Prostate gland (tissue), 2 donors: ENCODE data around the gene ADD1. TPM values are rescaled to one million over a fixed set of nuclear protein-coding genes. Genes with fewer than 3 reads are reported as not detected.

ENCODE experiments used
- DNase-seq: peaks from one replicate; pipeline ENCODE4 v3.0.0-alpha.2; 2019; ENCODE audit warnings: low spot score
- H3K27ac ChIP-seq, 2 donors: fragments of 200-600 bp; sonication (generic); 2 replicates each; pipeline ENCODE4 v1.5.1; 2017 to 2019
- H3K27me3 ChIP-seq: fragments of 200-600 bp; sonication (generic); replicated peaks from 2 replicates; pipeline ENCODE4 v1.5.1; 2019; ENCODE audit not compliant: insufficient read depth
- H3K36me3 ChIP-seq, 2 donors: fragments of 200-600 bp; sonication (generic); 1 replicate in 1 of 2; 2 replicates in 1 of 2; pipeline versions ENCODE4 v1.5.1 to v1.8.1; 2017 to 2019
- H3K4me1 ChIP-seq: fragments of 200-600 bp; sonication (generic); replicated peaks from 2 replicates; pipeline ENCODE4 v1.5.1; 2019
- H3K4me3 ChIP-seq, 2 donors: fragments of 200-600 bp; sonication (generic); 2 replicates each; pipeline ENCODE4 v1.5.1; 2017 to 2019
- H3K9me3 ChIP-seq: fragments of 200-600 bp; sonication (generic); 2 replicates; pipeline ENCODE4 v1.5.1; 2017
- POLR2A ChIP-seq: fragments of 450-650 bp; IDR thresholded peaks from one replicate; pipeline ENCODE4 v1.6.1; 2016; ENCODE audit warnings: antibody characterized with exemption, mild to moderate bottlenecking
- POLR2AphosphoS5 ChIP-seq: sonication (generic); formaldehyde crosslinking; IDR thresholded peaks from one replicate; pipeline ENCODE4 v1.6.1; 2017; ENCODE audit warnings: antibody characterized with exemption
- WGBS: methylation state at CpG from one replicate; pipeline ENCODE4 v1.1.5; 2018; 5-methylcytosine and 5-hydroxymethylcytosine counted together
- intact Hi-C: fragments of 100-400 bp; cut with DNase I; formaldehyde crosslinking; loops from one replicate; pipeline ENCODE4 v1.14.2; 2022
- total RNA-seq, 2 donors: library from RNA; depleted of rRNA; stranded (reverse); fragments of >200 nt; gene quantifications; one replicate each; pipeline ENCODE4 v1.1.0, GENCODE V29; 2016
- TF ChIP-seq, protein P1 (sequence below), 4 experiments: fragments of 200-600 bp in 2 of 4; fragments of 450-650 bp in 2 of 4; sonication (generic) in 2 of 4; IDR thresholded peaks; 1 replicate in 3 of 4; 2 replicates in 1 of 4; pipeline ENCODE4 v1.5.1; 2016 to 2019; ENCODE audit warnings: antibody characterized with exemption in 4 of 4, mild to moderate bottlenecking in 2 of 4, moderate library complexity in 2 of 4

ADD1 gene
- total RNA-seq, 2 donors from 2014 or later = 164 to 321 TPM

GRCh38 chr4:2868877-2869487, 25.3 kb downstream of the ADD1 start:
- peaks cover 14% of the 10 kb centered on the region for H3K4me1 ChIP-seq
- DNase-seq = no peak
- WGBS = 67% methylated on average over 12 of the region's 12 CpGs
- H3K27me3 ChIP-seq = no peaks in the 10 kb centered on the region
- TF ChIP-seq POLR2A = no peak
- TF ChIP-seq POLR2AphosphoS5 = no peak
- TF ChIP-seq, protein P1, sequence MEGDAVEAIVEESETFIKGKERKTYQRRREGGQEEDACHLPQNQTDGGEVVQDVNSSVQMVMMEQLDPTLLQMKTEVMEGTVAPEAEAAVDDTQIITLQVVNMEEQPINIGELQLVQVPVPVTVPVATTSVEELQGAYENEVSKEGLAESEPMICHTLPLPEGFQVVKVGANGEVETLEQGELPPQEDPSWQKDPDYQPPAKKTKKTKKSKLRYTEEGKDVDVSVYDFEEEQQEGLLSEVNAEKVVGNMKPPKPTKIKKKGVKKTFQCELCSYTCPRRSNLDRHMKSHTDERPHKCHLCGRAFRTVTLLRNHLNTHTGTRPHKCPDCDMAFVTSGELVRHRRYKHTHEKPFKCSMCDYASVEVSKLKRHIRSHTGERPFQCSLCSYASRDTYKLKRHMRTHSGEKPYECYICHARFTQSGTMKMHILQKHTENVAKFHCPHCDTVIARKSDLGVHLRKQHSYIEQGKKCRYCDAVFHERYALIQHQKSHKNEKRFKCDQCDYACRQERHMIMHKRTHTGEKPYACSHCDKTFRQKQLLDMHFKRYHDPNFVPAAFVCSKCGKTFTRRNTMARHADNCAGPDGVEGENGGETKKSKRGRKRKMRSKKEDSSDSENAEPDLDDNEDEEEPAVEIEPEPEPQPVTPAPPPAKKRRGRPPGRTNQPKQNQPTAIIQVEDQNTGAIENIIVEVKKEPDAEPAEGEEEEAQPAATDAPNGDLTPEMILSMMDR (IDR thresholded peaks at IDR 0.05) = no peak
- no peak overlapping the region for H3K4me3 ChIP-seq
- intact Hi-C loops = loop anchor here (10.0 kb wide), 1 partner anchor 404 kb away; the partner anchor contains the start of gene RNF4
- H3K27ac ChIP-seq = peak overlapping the region; percentile 20 to 44
- no peaks in the 10 kb centered on the region for H3K9me3 ChIP-seq
- H3K36me3 ChIP-seq = no peaks in the 10 kb centered on the region

- intact Hi-C loops = loop anchor here (10.0 kb wide), 1 partner anchor 405 kb away; the partner anchor contains the start of gene RNF4
- H3K9me3 ChIP-seq = no peaks in the 10 kb centered on the region
- no peaks in the 10 kb centered on the region for H3K36me3 ChIP-seq
- WGBS = 67% methylated on average over 6 of the region's 6 CpGs
- H3K4me1 ChIP-seq = peaks cover 14% of the 10 kb centered on the region
- H3K27ac ChIP-seq = no peak overlapping the region
- no peak for DNase-seq
- no peak for TF ChIP-seq POLR2AphosphoS5
- TF ChIP-seq POLR2A = no peak
- TF ChIP-seq, protein P1 (IDR thresholded peaks at IDR 0.05) = no peak
- no peak overlapping the region for H3K4me3 ChIP-seq
- H3K27me3 ChIP-seq = no peaks in the 10 kb centered on the region
Measured at GRCh38 chr4:2869659-2870058, 26.0 kb downstream of the ADD1 start.

- no peak overlapping the region for H3K4me3 ChIP-seq
- peaks cover 14% of the 10 kb centered on the region for H3K4me1 ChIP-seq
- intact Hi-C loops = no loop called here
- H3K36me3 ChIP-seq = no peaks in the 10 kb centered on the region
- no peak overlapping the region for H3K27ac ChIP-seq
- no peak for DNase-seq
- no peaks in the 10 kb centered on the region for H3K9me3 ChIP-seq
- TF ChIP-seq, protein P1 (IDR thresholded peaks at IDR 0.05) = no peak
- no peak for TF ChIP-seq POLR2A
- no peak for TF ChIP-seq POLR2AphosphoS5
- 55% methylated on average over 2 of the region's 2 CpGs for WGBS
- H3K27me3 ChIP-seq = no peaks in the 10 kb centered on the region
Measured at GRCh38 chr4:2870082-2870481, 26.4 kb downstream of the ADD1 start.

DNA sequence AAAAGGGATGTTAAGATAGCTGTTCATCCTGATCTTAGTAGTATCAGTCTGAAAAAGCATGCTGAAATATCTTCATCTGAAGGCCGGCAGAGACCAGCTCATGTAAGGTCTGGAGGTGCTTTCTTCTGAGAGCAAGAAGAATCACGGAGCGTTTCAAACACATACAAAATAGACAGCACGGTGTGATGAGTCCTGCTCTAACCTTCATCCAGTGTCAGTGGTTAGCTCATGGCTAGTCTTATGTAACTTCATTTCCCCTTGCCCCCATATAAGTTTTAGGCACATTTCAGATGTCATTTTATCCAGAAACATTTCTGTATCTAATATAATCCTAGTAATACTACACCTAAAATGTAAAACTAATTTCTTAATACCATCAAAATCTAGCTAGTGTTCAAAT, 27.8 kb downstream of the ADD1 start:
- peaks cover 14% of the 10 kb centered on the region for H3K4me1 ChIP-seq
- H3K27ac ChIP-seq = no peak overlapping the region
- no peaks in the 10 kb centered on the region for H3K9me3 ChIP-seq
- TF ChIP-seq POLR2AphosphoS5 (no peak), POLR2A (no peak)
- TF ChIP-seq, protein P1 (IDR thresholded peaks at IDR 0.05) = no peak
- H3K4me3 ChIP-seq = no peak overlapping the region
- WGBS = 88% methylated on average over 4 of the region's 4 CpGs
- no peaks in the 10 kb centered on the region for H3K36me3 ChIP-seq
- H3K27me3 ChIP-seq = no peaks in the 10 kb centered on the region
- no peak for DNase-seq
- intact Hi-C loops = no loop called here

DNA sequence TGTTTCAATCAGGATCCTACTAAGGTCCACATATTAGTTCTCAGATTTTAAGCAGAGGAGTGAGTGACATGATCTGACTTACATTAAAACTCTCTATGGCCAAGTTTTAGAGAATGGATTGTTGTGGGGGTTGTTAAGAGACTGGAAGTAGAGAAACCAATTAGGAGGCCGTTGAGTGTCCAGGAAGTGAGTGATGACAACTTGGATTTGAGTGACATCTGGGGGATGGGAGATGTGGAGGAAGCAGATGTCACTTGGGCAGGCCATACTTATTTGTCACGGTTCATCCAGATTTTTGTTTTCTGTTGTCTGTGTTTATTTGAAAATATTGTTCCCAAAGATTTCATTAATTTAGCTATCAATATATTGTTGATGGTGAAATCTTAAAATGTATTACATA, 28.3 kb downstream of the ADD1 start:
- no peak for TF ChIP-seq POLR2AphosphoS5
- TF ChIP-seq POLR2A = no peak
- TF ChIP-seq, protein P1 (IDR thresholded peaks at IDR 0.05) = no peak
- intact Hi-C loops = no loop called here
- Histone ChIP-seq H3K4me3 (no peak overlapping the region), H3K27ac (no peak overlapping the region), H3K27me3 (no peaks in the 10 kb centered on the region), H3K36me3 (no peaks in the 10 kb centered on the region), H3K4me1 (peaks cover 13% of the 10 kb centered on the region), H3K9me3 (no peaks in the 10 kb centered on the region)
- no peak for DNase-seq
- WGBS = 65% methylated on average over 2 of the region's 2 CpGs
